Measurements from ENCODE around the gene ADH4. TPM values are rescaled to one million over a fixed set of nuclear protein-coding genes. Genes with fewer than 3 reads are reported as not detected.

ADH4 gene
- total RNA-seq, 1 donor from 2014 or later = 10.8 TPM

DNA sequence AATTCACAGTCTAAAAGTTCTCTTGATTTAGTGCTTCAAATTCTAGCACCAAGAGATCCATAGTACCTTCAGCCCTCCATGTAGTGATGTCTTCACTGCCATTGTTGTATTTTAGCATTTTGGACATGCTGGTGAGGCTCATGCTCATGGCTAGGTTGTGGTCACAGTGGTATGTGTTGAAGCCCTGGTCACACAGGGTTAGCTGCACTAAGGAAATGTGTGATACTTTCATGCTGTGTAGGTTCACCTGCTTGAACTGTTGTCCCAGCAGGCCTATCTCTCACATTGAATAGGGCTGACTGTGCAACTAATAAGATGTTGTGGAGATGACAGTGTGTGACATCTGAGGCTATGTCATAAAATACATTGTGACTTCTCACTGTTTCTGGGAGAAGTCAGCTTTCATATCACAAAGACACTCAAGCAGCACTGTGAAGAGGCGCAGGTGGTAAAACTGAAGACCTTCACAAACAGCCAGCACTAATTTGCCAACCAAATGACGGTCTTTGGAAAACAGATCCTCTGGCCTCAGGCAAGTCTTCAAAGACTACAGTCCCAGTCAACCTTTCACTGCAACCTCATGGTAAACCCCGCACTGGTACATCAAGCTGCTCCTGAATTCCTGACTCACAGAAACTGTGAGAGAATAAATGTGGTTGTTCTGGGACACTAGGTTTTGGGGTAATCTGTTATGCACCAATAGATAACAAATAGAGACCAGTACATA, 17.4 kb upstream of the ADH4 start:
- TF ChIP-seq POLR2AphosphoS5 (IDR thresholded peaks at IDR 0.05; ENCODE audit: insufficient read depth in 1 of 2, low read depth in 1 of 2) (no peak), POLR2A (IDR thresholded peaks at IDR 0.05) (no peak)
- TF ChIP-seq, protein P1, sequence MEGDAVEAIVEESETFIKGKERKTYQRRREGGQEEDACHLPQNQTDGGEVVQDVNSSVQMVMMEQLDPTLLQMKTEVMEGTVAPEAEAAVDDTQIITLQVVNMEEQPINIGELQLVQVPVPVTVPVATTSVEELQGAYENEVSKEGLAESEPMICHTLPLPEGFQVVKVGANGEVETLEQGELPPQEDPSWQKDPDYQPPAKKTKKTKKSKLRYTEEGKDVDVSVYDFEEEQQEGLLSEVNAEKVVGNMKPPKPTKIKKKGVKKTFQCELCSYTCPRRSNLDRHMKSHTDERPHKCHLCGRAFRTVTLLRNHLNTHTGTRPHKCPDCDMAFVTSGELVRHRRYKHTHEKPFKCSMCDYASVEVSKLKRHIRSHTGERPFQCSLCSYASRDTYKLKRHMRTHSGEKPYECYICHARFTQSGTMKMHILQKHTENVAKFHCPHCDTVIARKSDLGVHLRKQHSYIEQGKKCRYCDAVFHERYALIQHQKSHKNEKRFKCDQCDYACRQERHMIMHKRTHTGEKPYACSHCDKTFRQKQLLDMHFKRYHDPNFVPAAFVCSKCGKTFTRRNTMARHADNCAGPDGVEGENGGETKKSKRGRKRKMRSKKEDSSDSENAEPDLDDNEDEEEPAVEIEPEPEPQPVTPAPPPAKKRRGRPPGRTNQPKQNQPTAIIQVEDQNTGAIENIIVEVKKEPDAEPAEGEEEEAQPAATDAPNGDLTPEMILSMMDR (IDR thresholded peaks at IDR 0.05) = no peak
- Histone ChIP-seq H3K36me3 (no peaks in the 10 kb centered on the region), H3K27me3 (no peaks in the 10 kb centered on the region), H3K27ac (no peak overlapping the region), H3K9me3 (no peaks in the 10 kb centered on the region), H3K4me3 (no peak overlapping the region), H3K4me1 (no peaks in the 10 kb centered on the region)
- no peak for DNase-seq (ENCODE audit: extremely low spot score in 2 of 2)
- intact Hi-C loops (cut with DNase I) = no loop called here

DNA sequence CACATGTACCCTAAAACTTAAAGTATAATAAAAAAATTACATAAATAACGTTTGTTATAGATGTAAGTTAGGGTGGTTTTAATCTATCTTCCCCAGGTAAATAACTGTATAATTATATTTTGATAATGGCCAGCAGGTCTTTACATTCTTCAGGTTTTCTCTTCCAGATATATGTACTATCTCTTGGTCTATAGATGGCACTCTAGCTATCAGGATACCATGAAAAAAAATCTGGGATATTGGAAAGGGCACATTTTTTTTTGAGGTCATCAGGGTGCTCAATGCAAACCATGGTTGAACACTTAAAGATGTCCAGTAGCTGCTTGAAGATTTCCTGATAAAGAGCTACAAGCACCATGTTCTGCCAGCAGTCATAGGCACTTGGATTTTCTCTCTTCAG, 15.6 kb upstream of the ADH4 start:
- Histone ChIP-seq H3K9me3 (no peaks in the 10 kb centered on the region), H3K4me3 (no peak overlapping the region), H3K36me3 (no peaks in the 10 kb centered on the region), H3K27me3 (no peaks in the 10 kb centered on the region), H3K27ac (no peak overlapping the region), H3K4me1 (no peaks in the 10 kb centered on the region)
- TF ChIP-seq POLR2A (IDR thresholded peaks at IDR 0.05) (no peak), POLR2AphosphoS5 (IDR thresholded peaks at IDR 0.05; ENCODE audit: insufficient read depth in 1 of 2, low read depth in 1 of 2) (no peak)
- TF ChIP-seq, protein P1 (IDR thresholded peaks at IDR 0.05) = no peak
- intact Hi-C loops (cut with DNase I) = no loop called here
- DNase-seq (ENCODE audit: extremely low spot score in 2 of 2) = no peak

DNA sequence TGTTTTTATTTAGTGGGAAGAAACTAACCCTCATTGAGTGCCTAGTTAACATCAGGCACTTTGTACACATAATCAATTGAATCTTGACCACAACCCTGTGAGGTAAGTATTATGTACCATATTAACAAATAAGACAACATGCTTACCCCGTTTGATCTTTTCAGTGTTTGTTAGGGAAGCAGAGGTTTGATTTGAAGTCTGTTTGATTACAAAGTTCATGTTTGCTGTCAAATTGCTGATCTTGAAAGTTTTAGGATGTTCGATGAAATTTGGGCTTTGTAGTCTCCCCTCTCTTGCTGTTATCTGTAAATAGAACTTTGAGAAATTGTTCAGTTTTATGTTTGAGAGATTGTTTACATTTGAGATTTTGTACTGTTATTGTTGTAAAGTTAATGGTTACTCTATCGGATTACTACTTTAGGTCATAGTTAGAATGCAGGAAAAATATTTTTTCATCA, 13.4 kb upstream of the ADH4 start:
- no peak for DNase-seq (ENCODE audit: extremely low spot score in 2 of 2)
- no peak for TF ChIP-seq POLR2A (IDR thresholded peaks at IDR 0.05)
- no peak for TF ChIP-seq POLR2AphosphoS5 (IDR thresholded peaks at IDR 0.05; ENCODE audit: insufficient read depth in 1 of 2, low read depth in 1 of 2)
- TF ChIP-seq, protein P1 (IDR thresholded peaks at IDR 0.05) = no peak
- intact Hi-C loops (cut with DNase I) = no loop called here
- Histone ChIP-seq H3K36me3 (no peaks in the 10 kb centered on the region), H3K27me3 (no peaks in the 10 kb centered on the region), H3K27ac (peak overlapping the region; percentile 36), H3K9me3 (no peaks in the 10 kb centered on the region), H3K4me3 (no peak overlapping the region), H3K4me1 (no peaks in the 10 kb centered on the region)

- Histone ChIP-seq H3K36me3 (no peaks in the 10 kb centered on the region), H3K27ac (peak overlapping the region; percentile 36), H3K4me1 (no peaks in the 10 kb centered on the region), H3K4me3 (no peak overlapping the region), H3K27me3 (no peaks in the 10 kb centered on the region), H3K9me3 (no peaks in the 10 kb centered on the region)
- no peak for DNase-seq (ENCODE audit: extremely low spot score in 2 of 2)
- no peak for TF ChIP-seq POLR2A (IDR thresholded peaks at IDR 0.05)
- peak in 1 of 2 donors; percentile 34 for TF ChIP-seq POLR2AphosphoS5 (IDR thresholded peaks at IDR 0.05; ENCODE audit: insufficient read depth in 1 of 2, low read depth in 1 of 2)
- intact Hi-C loops (cut with DNase I) = no loop called here
Observed at GRCh38 chr4:99156992-99157391, 12.9 kb upstream of the ADH4 start.

GRCh38 chr4:99154658-99155342, 10.7 kb upstream of the ADH4 start:
- Histone ChIP-seq H3K27ac (no peak overlapping the region), H3K4me1 (no peaks in the 10 kb centered on the region), H3K27me3 (no peaks in the 10 kb centered on the region), H3K4me3 (no peak overlapping the region), H3K36me3 (no peaks in the 10 kb centered on the region), H3K9me3 (no peaks in the 10 kb centered on the region)
- no peak for DNase-seq (ENCODE audit: extremely low spot score in 2 of 2)
- intact Hi-C loops (cut with DNase I) = no loop called here
- TF ChIP-seq, protein P1 (IDR thresholded peaks at IDR 0.05) = no peak
- no peak for TF ChIP-seq POLR2A (IDR thresholded peaks at IDR 0.05)
- no peak for TF ChIP-seq POLR2AphosphoS5 (IDR thresholded peaks at IDR 0.05; ENCODE audit: insufficient read depth in 1 of 2, low read depth in 1 of 2)
